MM.1S (cell line): ENCODE measurements around the gene AK9.

Experiments used
- EZH2 ChIP-seq: fragments of 300-600 bp; sonication (generic); optimal IDR thresholded peaks from 2 replicates; pipeline ENCODE3; 2017; ENCODE audit warnings: low read depth, mild to moderate bottlenecking, antibody characterized with exemption, low read length, mixed read lengths
- TF ChIP-seq, protein P1 (sequence below): fragments of 300-600 bp; sonication (generic); IDR thresholded peaks from 2 replicates; pipeline ENCODE4 v1.5.1; 2016; ENCODE audit warnings: antibody characterized with exemption, low read length, mixed read lengths

DNA sequence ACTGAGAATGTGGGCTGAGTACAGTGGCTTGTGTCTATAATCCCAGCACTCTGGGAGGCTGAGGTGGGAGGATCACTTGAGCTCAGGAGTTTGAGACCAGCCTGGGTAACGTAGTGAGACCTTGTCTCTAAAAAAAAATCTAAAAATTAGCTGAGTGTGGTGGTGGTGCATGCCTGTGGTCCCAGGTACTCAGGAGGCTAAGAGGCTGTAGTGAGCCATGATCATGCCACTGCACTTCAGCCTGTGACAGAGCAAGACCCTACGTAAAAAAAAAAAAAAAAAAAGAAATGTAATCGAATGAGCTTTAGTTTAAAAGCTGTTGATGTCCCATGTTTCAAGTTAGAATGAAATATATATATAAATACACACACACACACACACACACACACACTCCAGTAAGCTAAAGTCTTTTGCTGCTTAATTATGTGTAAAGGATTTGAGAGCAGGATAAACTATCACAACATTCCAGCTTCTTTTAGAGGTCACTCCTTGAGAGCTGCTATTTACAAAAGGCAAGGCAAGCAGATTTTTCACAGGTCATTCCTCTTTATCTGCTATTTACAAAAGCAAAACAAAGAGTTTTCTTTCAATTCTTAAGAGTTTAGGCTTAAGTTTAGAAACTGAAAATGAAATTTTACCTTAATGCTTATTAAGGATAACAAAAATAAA is 230.7 kb downstream of the AK9 start:
- TF ChIP-seq, protein P1, sequence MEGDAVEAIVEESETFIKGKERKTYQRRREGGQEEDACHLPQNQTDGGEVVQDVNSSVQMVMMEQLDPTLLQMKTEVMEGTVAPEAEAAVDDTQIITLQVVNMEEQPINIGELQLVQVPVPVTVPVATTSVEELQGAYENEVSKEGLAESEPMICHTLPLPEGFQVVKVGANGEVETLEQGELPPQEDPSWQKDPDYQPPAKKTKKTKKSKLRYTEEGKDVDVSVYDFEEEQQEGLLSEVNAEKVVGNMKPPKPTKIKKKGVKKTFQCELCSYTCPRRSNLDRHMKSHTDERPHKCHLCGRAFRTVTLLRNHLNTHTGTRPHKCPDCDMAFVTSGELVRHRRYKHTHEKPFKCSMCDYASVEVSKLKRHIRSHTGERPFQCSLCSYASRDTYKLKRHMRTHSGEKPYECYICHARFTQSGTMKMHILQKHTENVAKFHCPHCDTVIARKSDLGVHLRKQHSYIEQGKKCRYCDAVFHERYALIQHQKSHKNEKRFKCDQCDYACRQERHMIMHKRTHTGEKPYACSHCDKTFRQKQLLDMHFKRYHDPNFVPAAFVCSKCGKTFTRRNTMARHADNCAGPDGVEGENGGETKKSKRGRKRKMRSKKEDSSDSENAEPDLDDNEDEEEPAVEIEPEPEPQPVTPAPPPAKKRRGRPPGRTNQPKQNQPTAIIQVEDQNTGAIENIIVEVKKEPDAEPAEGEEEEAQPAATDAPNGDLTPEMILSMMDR = no peak
- no peak for TF ChIP-seq EZH2
